Right lobe of liver (tissue), 6 donors: ENCODE measurements around the gene PPP1CB. TPM values are rescaled to one million over a fixed set of nuclear protein-coding genes. Genes with fewer than 3 reads are reported as not detected.

Source experiments
- ATAC-seq, 4 donors: fragments of 200-7000 bp; cut with Tn5 transposase; one replicate each; pipeline ENCODE4 v1.9.1; 2020; ENCODE audit warnings: mild to moderate bottlenecking in 4 of 4, moderate library complexity in 4 of 4
- DNase-seq, 3 donors: peaks; one replicate each; pipeline ENCODE4 v3.0.0-alpha.2; 2020
- H3K27ac ChIP-seq, 3 donors: fragments of 200-600 bp; one replicate each; pipeline ENCODE4 v1.8.0; 2022
- H3K27me3 ChIP-seq, 2 donors: fragments of 200-600 bp; one replicate each; pipeline ENCODE4 v1.8.0; 2022
- H3K36me3 ChIP-seq, 4 donors: fragments of 200-600 bp; sonication (generic) in 1 of 4; one replicate each; pipeline versions ENCODE4 v1.5.1 to v1.8.0; 2017 to 2022; ENCODE audit warnings: control low read depth in 1 of 4
- H3K4me1 ChIP-seq, 4 donors: fragments of 200-600 bp; sonication (generic) in 1 of 4; one replicate each; pipeline versions ENCODE4 v1.5.1 to v1.8.0; 2017 to 2022; ENCODE audit warnings: control low read depth in 1 of 4
- H3K4me3 ChIP-seq, 3 donors: fragments of 200-600 bp; one replicate each; pipeline ENCODE4 v1.8.0; 2022
- H3K9me3 ChIP-seq, 4 donors: fragments of 200-600 bp; sonication (generic) in 1 of 4; one replicate each; pipeline versions ENCODE4 v1.5.1 to v1.8.0; 2017 to 2022; ENCODE audit warnings: control low read depth in 1 of 4
- CTCF ChIP-seq, 4 donors: fragments of 200-600 bp in 3 of 4; fragments of 450-650 bp in 1 of 4; IDR thresholded peaks; one replicate each; pipeline versions ENCODE4 v1.5.1 to v1.8.0; 2016 to 2022; ENCODE audit warnings: antibody characterized with exemption in 4 of 4, mild to moderate bottlenecking in 2 of 4
- POLR2A ChIP-seq: fragments of 450-650 bp; IDR thresholded peaks from one replicate; pipeline ENCODE4 v1.6.1; 2017; ENCODE audit warnings: antibody characterized with exemption, mild to moderate bottlenecking
- WGBS: methylation state at CpG from one replicate; pipeline ENCODE4 v1.1.6; 2018; ENCODE audit warnings: low coverage, low lambda C conversion rate; ENCODE audit not compliant: insufficient coverage; ENCODE audit errors: missing lambda C conversion rate; 5-methylcytosine and 5-hydroxymethylcytosine counted together
- intact Hi-C, 2 donors: fragments of 100-400 bp; cut with DNase I; formaldehyde crosslinking; loops; one replicate each; pipeline versions ENCODE4 v1.11.2 to v1.14.1; 2022
- total RNA-seq, 6 experiments: library from RNA; depleted of rRNA in 2 of 6; stranded (reverse); fragments of >200 nt in 2 of 6; fragmentation: NEBNext Ultra II Directional in 3 of 6; extraction: Animal tissue kit (Norgen Biotek cat#: 25700) in 3 of 6; gene quantifications; one replicate each; pipeline versions ENCODE4 v1.1.0 to v1.2.4, GENCODE V29; 2016 to 2023
- donor health status: DM: no; HTN: yes; CAD: no.
- donor health status: DM: no; HTN: no; CAD: no.
- donor health status: DM: no; HTN: no; CAD: no.
- donor health status: DM: no; HTN: yes; CAD: no.
- donor health status: DM: no; HTN: yes; CAD: no.

Gene PPP1CB
- total RNA-seq, 6 experiments from 2014 or later: 55.7 to 86.3 (median 71.4) TPM

- Histone ChIP-seq H3K36me3 (no peaks in the 10 kb centered on the region), H3K4me1 (peaks cover 0 to 10% (median 0%) of the 10 kb centered on the region in 4 donors), H3K27me3 (no peaks in the 10 kb centered on the region), H3K27ac (no peak overlapping the region), H3K9me3 (no peaks in the 10 kb centered on the region), H3K4me3 (no peak overlapping the region)
- intact Hi-C loops: no loop called here
- WGBS: 100% methylated on average over 2 of the region's 2 CpGs
- ATAC-seq: no peak
- no peak for TF ChIP-seq POLR2A
- TF ChIP-seq CTCF (IDR thresholded peaks at IDR 0.05): no peak
- DNase-seq: no peak
These were observed 3.5 kb upstream of the PPP1CB start for GRCh38 chr2:28748176-28748575.

- 85% methylated on average over 1 of the region's 1 CpG for WGBS
- no peak for DNase-seq
- H3K4me1 ChIP-seq: peaks cover 0 to 18% (median 0%) of the 10 kb centered on the region in 4 donors
- H3K36me3 ChIP-seq: no peaks in the 10 kb centered on the region
- H3K27me3 ChIP-seq: no peaks in the 10 kb centered on the region
- intact Hi-C loops: no loop called here
- ATAC-seq: no peak
- H3K27ac ChIP-seq: no peak overlapping the region
- no peak overlapping the region for H3K4me3 ChIP-seq
- H3K9me3 ChIP-seq: no peaks in the 10 kb centered on the region
- no peak for TF ChIP-seq CTCF (IDR thresholded peaks at IDR 0.05)
- no peak for TF ChIP-seq POLR2A
These were observed 2.7 kb upstream of the PPP1CB start for GRCh38 chr2:28748941-28749340.

GRCh38 chr2:28749526-28749925, 2.1 kb upstream of the PPP1CB start:
- ATAC-seq (no peak), DNase-seq (no peak)
- no peaks in the 10 kb centered on the region for H3K27me3 ChIP-seq
- no peaks in the 10 kb centered on the region for H3K36me3 ChIP-seq
- no peak overlapping the region for H3K4me3 ChIP-seq
- 94% methylated on average over 5 of the region's 6 CpGs for WGBS
- H3K4me1 ChIP-seq: peaks cover 0 to 21% (median 0%) of the 10 kb centered on the region in 4 donors
- TF ChIP-seq CTCF (IDR thresholded peaks at IDR 0.05): no peak
- TF ChIP-seq POLR2A: no peak
- H3K27ac ChIP-seq: no peak overlapping the region
- intact Hi-C loops: no loop called here
- no peaks in the 10 kb centered on the region for H3K9me3 ChIP-seq

- Histone ChIP-seq H3K36me3 (no peaks in the 10 kb centered on the region), H3K4me3 (peak overlapping the region; percentile 77 to 92 (median 85)), H3K27me3 (no peaks in the 10 kb centered on the region), H3K27ac (peak overlapping the region; percentile 98 to 100 (median 99)), H3K4me1 (peaks cover 0 to 30% (median 4%) of the 10 kb centered on the region in 4 donors), H3K9me3 (no peaks in the 10 kb centered on the region)
- intact Hi-C loops: loop anchor here in 1 of 2 donors (10.0 kb wide), 1 partner anchor 136 kb away; no protein-coding TSS in a partner anchor
- peak in 1 of 4 donors; percentile 4 for TF ChIP-seq CTCF (IDR thresholded peaks at IDR 0.05)
- TF ChIP-seq POLR2A: no peak
- WGBS: 12% methylated on average over 14 of the region's 14 CpGs
- no peak for DNase-seq
- ATAC-seq: peak in 3 of 4 donors; percentile 1 to 4 (median 2)
These were observed 1.0 kb upstream of the PPP1CB start for GRCh38 chr2:28750316-28751251.
